ENCODE measurements around the gene RGS7. TPM values are rescaled to one million over a fixed set of nuclear protein-coding genes. Genes with fewer than 3 reads are reported as not detected.

Gene RGS7
- total and polyA plus RNA-seq, 2 of the 4 experiments (the other 2 are of a cell fraction) = 0.58 to 0.72 TPM

GRCh38 chr1:241343956-241344355 lies 13.0 kb downstream of the RGS7 start:
- no peak overlapping the region for H3K23ac ChIP-seq (ENCODE audit: low read depth, low read length)
- no peak overlapping the region for H3K18ac ChIP-seq (ENCODE audit: low read depth, low read length)
- H2BK15ac ChIP-seq (ENCODE audit: low read depth, low read length) = no peak overlapping the region
- ChIA-PET POLR2A (ENCODE audit: unreplicated experiment) (no interaction called here), CTCF (no interaction called here)
- H3K4me1 ChIP-seq (ENCODE audit: control insufficient read depth, insufficient read depth, low read length) = no peaks in the 10 kb centered on the region
- no peaks in the 10 kb centered on the region for H4K20me1 ChIP-seq (ENCODE audit: insufficient read depth, low read length)
- intact Hi-C loops (cut with micrococcal nuclease) (no loop called here), in situ Hi-C loops (cut with MboI; ENCODE audit: low sequenced_read_pairs) (no loop called here), dilution Hi-C loops (cut with HindIII; ENCODE audit: low sequenced_read_pairs, unreplicated experiment) (no loop called here)
- no peak overlapping the region for H2AK5ac ChIP-seq (ENCODE audit: low read depth, low read length)
- DNase-seq (no peak), ATAC-seq (ENCODE audit: low read depth) (no peak)
- no peak overlapping the region for H4K5ac ChIP-seq (ENCODE audit: low read depth, low read length)
- no peak overlapping the region for H2AK9ac ChIP-seq (replicated peaks; ENCODE audit: low read depth, low read length, poor library complexity)
- no peaks in the 10 kb centered on the region for H3K9me1 ChIP-seq (ENCODE audit: insufficient read depth, low read length)
- no peak overlapping the region for H3K14ac ChIP-seq (replicated peaks; ENCODE audit: low read depth, low read length)
- H3K9me3 ChIP-seq (ENCODE audit: control insufficient read depth, insufficient read depth, low read length) = no peaks in the 10 kb centered on the region
- no peak overlapping the region for H3K4me2 ChIP-seq (ENCODE audit: low read depth, low read length)
- no CpG with 5 or more reads among the region's 2 CpGs for WGBS, 2 experiments (ENCODE audit: extremely low coverage in 2 of 2, insufficient read length in 1 of 2)
- H3K4me3 ChIP-seq (ENCODE audit: insufficient read depth, low read depth, low read length) = no peak overlapping the region
- H3K56ac ChIP-seq (ENCODE audit: extremely low read depth, insufficient read depth, low read length) = no peak overlapping the region
- BruUV-seq (replicated peaks) = no TSS peak
- no peak overlapping the region for H3K27ac ChIP-seq (ENCODE audit: insufficient read depth, low read length)
- H3K4ac ChIP-seq (ENCODE audit: low read depth, low read length) = no peak overlapping the region
- H2BK5ac ChIP-seq (ENCODE audit: low read depth, low read length, poor library complexity, severe bottlenecking) = no peak overlapping the region
- H2BK120ac ChIP-seq (ENCODE audit: low read depth, low read length) = no peak overlapping the region
- H4K8ac ChIP-seq (ENCODE audit: low read depth in 2 of 2, low read length in 2 of 2) = no peak overlapping the region
- no peak overlapping the region for H2BK20ac ChIP-seq (ENCODE audit: low read depth, low read length)
- H4K91ac ChIP-seq (ENCODE audit: insufficient read depth, low read depth, low read length) = no peak overlapping the region
- H3K36me3 ChIP-seq (ENCODE audit: control insufficient read depth, insufficient read depth, low read length) = no peaks in the 10 kb centered on the region
- no peak overlapping the region for H2AFZ ChIP-seq (replicated peaks; ENCODE audit: low read length, poor library complexity)
- TF ChIP-seq CEBPB (IDR thresholded peaks at IDR 0.05; ENCODE audit: low read depth, low read length) (no peak), BHLHE40 (IDR thresholded peaks at IDR 0.05; ENCODE audit: low read depth, low read length) (no peak), POLR2A (IDR thresholded peaks at IDR 0.05; ENCODE audit: low read depth, low read length) (no peak), NFE2L2 (IDR thresholded peaks at IDR 0.05; ENCODE audit: low read depth, low read length) (no peak), RAD21 (IDR thresholded peaks at IDR 0.05; ENCODE audit: low read length) (no peak), FOS (IDR thresholded peaks at IDR 0.05; ENCODE audit: low read depth, low read length) (no peak), MAFK (IDR thresholded peaks at IDR 0.05; ENCODE audit: low read depth, low read length) (no peak), CHD1 (IDR thresholded peaks at IDR 0.05; ENCODE audit: low read depth, low read length) (no peak), MAZ (IDR thresholded peaks at IDR 0.05; ENCODE audit: borderline replicate concordance, low read depth, low read length) (no peak)
- TF ChIP-seq, protein P1, sequence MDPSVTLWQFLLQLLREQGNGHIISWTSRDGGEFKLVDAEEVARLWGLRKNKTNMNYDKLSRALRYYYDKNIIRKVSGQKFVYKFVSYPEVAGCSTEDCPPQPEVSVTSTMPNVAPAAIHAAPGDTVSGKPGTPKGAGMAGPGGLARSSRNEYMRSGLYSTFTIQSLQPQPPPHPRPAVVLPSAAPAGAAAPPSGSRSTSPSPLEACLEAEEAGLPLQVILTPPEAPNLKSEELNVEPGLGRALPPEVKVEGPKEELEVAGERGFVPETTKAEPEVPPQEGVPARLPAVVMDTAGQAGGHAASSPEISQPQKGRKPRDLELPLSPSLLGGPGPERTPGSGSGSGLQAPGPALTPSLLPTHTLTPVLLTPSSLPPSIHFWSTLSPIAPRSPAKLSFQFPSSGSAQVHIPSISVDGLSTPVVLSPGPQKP (IDR thresholded peaks at IDR 0.05; ENCODE audit: borderline replicate concordance, low read depth, low read length) = no peak
- TF ChIP-seq, protein P2, sequence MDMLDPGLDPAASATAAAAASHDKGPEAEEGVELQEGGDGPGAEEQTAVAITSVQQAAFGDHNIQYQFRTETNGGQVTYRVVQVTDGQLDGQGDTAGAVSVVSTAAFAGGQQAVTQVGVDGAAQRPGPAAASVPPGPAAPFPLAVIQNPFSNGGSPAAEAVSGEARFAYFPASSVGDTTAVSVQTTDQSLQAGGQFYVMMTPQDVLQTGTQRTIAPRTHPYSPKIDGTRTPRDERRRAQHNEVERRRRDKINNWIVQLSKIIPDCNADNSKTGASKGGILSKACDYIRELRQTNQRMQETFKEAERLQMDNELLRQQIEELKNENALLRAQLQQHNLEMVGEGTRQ (IDR thresholded peaks at IDR 0.05; ENCODE audit: low read depth, low read length) = no peak
- no peaks in the 10 kb centered on the region for H3K79me1 ChIP-seq (ENCODE audit: low read depth in 1 of 2, low read length in 2 of 2)
- no peaks in the 10 kb centered on the region for H3K27me3 ChIP-seq (ENCODE audit: control insufficient read depth, insufficient read depth, low read length)
- H3K9ac ChIP-seq (ENCODE audit: low read depth, low read length) = no peak overlapping the region

Measured in IMR-90 (cell line).